Activated CD4-positive, alpha-beta T cell treated with anti-CD3 and anti-CD28 coated beads, Interleukin-2, amount 50 U/mL, for 24 hours (primary cell): ENCODE data around the gene TSPAN13.

Experiments
- DNase-seq, 2 donors: peaks; one replicate each; pipeline ENCODE4 v3.0.0-alpha.2; 2020; ENCODE audit warnings: low read depth in 1 of 2, low spot score in 1 of 2

The TSPAN13 gene

DNA sequence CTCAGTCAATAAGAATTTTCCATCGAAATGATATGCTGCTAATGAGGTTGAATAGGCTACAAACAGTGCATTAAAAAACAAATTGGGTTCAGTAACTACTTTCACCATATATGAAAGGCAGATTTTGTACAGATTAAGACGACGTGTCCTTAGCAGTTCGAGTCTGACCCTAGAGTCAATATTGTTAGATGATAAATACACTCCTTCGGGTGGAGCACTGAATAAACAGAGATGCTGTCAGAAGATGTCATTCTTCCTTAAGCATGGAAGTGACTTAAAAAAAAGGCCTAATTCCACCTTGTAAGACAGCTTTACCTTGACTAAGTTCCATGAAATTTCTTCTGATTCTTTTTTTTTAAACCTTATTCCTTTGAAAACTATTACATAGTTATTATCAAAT is 57.0 kb downstream of the TSPAN13 start:
- no peak for DNase-seq

DNA sequence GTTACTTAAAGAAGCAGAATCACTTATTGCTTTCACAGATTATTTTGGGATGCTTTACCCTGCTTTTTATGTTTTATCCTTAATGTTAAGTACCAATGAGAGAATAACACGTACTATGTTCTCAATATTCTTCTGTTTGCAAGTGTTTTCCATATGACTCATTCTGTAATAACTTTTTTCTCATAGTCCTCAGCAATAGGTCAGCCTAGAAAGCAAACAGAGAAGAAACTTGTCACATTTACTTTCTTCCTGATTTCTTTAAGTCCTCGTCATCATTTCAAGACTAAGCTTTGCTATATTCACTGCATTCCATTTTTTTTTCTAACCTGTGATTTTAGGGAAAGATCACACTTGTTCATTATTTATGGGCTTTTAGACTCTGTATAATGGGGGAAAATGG is 58.0 kb downstream of the TSPAN13 start:
- DNase-seq, result no peak

DNA sequence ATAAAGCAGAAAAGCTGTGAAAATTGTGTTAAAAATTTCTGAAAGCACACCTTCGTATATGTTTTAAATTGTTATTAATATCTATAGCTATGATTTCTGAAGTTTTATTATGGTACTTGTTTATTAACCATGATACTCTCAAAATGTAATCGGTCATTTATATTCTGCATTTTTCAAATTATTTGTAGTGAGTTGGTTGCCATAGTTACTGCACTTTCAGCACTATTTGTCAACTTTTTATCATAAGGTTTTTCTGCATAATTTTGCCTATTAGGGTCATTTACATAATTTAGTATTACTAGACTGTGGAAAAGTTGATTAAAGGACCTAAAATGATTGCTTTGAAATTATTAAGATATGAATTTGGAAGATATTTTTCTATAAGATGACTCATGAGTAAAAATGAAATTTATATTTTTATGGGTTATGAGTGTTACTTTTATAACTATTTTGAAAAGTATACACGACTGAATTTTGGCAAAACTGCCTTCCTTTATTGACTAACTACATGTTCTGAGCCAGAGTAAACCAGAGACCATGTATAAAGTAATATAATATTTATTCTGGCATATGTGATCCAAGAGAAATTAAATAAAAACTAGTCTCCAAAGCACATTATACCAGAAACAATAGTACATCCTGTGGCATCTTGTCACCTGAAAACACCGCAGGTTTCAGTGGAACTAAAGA is 59.1 kb downstream of the TSPAN13 start:
- no peak for DNase-seq

DNA sequence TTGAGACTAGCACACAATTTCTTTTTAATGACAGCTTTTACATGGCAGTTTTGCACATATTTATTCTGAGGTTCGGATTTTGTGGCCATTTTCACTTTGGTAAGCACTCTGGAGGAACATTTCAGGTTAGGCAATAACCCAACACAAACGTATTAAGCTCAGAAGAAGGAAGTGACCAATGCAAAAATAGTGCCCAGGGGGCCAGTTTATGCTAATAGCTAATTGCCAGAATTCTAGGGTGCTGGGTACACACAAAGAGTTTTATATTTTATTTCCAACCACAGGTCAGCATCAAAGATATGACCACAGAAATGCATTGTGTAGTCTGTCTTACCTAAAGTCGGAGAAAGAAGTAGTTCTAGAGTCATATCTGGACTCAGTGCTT is 59.7 kb downstream of the TSPAN13 start:
- no peak for DNase-seq

DNA sequence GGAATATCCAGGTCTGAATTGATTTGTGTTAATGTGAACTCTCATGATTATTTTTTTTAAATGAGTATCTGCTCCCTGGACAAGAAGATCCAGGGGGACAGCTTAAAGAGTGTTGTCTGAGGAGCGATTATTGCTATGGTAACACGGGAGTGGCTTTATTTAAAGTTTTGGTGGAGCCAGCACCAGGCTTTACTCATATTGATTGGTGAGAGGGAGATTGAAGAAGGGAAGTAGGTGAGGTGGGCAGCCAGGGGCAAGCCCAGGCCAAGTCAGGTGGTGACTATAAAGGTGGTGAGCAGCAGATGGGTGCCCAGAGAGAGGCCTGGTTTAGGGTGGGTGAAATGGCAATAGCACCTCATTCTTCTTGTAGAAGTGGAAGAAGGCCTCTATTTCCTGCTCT is 61.4 kb downstream of the TSPAN13 start:
- DNase-seq, result no peak

DNA sequence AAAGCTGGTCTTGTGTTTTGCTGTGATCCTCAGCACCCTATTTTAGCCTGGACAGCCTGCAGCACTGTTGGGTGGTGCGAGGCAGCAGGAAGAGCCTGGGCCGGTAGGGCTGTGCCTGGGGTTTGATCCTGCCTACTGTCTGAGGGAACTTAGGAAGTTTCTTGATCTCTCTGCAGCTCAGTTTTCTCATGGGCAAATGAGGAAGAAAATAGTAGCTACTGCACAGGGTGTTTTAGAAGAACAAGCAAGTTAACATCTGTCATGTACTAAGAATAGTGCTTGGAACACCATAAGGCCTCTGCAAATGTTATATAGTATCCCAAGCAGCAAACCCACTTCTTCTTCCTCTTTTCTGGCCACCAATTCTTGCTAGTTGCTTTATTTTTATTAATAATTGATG is 63.3 kb downstream of the TSPAN13 start:
- DNase-seq, result no peak

DNA sequence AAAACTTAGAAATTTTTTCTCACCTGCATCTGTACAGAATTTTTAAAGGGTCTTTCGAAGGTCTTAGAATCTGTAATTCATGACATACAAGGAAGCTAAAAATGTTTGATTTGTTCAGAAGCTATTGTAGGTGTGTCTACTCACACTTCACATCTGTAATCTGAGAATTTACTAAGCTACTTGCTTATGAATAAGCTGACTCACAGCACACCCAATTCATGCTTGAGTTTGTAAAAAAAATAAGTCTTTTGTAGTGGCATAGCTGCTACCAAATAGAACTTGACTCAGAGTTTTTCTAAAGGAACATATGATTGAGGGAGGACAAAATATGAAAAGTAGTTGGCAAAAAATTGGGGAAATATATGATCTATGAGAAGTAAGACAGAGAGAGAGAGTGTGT is 64.0 kb downstream of the TSPAN13 start:
- no peak for DNase-seq

DNA sequence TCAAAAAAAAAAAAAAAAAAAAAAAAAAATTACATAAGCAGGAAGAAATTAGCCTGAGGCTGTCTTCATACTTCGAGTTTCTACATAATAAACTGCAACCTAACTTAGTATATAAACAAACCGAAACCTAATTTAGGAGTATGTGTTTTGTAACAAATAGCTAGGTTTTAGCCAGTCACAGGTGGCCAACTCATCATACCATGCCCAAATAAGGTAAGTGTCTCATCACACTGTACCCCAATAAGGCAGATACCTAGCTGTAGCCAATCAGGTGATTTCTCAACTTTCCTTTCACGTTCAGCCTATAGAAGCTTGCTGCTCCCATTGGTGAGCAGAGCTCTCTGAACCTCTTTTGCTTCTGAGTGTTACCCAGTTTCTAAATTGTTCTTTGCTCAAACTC is 65.2 kb downstream of the TSPAN13 start:
- DNase-seq, result no peak

DNA sequence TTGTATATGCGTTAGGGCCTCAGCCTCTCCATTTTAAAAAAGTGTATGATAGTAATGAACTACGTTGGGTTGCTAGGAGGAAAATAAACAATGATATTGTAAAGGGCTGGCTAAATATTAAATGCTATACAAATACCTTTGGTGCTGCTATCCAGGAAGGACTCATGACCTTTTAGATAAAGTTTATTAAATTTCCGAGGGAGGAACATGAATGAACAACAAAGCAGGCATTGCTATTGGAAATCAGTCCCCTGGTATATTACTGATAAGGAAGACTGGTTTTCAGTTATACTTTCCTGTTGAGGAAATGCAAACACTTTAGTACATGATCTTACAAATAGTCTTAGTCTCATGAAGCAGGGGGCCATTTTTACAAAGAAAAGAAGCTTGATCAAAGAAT is 68.5 kb downstream of the TSPAN13 start:
- DNase-seq, result no peak

DNA sequence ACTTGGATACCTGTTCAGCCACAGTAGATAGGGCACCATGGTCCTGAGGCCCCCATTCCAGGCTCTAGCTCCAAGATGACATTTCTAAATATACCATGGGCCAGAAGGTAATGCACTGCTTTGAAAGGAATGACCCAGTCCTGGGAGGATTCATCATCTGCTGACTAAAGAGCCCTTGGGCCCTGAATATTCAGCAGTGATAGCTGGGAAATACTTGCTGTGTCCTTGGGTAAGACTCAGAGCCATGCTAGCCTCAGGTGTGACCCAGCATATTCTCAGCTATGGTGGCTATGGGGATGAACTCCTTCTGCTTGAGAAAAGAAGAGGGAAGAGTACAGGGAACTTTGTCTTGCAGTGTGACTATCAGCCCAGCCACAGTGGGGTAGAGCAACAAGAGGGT is 72.5 kb downstream of the TSPAN13 start:
- no peak for DNase-seq

DNA sequence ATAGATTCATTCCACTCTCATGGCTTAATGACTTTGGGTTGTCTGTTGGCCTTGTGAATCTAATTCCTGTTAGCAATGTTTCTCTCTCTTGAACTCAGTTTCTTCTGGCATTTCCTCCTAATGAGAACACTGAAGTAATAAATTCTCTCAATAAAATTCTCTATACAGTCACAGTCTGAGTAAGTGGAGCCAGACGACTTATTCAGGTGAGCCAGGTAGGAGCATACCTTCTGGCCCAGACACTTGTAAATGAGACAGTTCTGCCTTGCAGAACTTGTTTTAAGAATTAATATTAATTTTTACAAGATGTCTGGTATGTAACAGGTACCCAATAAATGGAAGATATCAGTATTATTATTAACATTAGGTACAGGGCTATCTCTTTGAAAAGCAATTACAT is 79.8 kb downstream of the TSPAN13 start:
- no peak for DNase-seq
